Mucosa of stomach (tissue), 1 donor: ENCODE data around the gene GMPR2.

ENCODE experiments used
- H3K27me3 ChIP-seq: one replicate; pipeline ENCODE4 v1.7.0; 2013; ENCODE audit warnings: mild to moderate bottlenecking, low read length; ENCODE audit not compliant: control insufficient read depth, insufficient read depth
- H3K36me3 ChIP-seq: one replicate; pipeline ENCODE4 v1.7.0; 2013; ENCODE audit warnings: low read length; ENCODE audit not compliant: control insufficient read depth, insufficient read depth
- H3K4me1 ChIP-seq: one replicate; pipeline ENCODE4 v1.7.0; 2013; ENCODE audit warnings: mild to moderate bottlenecking, low read length; ENCODE audit not compliant: control insufficient read depth, insufficient read depth
- H3K4me3 ChIP-seq: one replicate; pipeline ENCODE4 v1.7.0; 2013; ENCODE audit warnings: low read length
- H3K9ac ChIP-seq: one replicate; pipeline ENCODE4 v1.7.0; 2013; ENCODE audit warnings: mild to moderate bottlenecking, low read length, moderate library complexity
- H3K9me3 ChIP-seq: one replicate; pipeline ENCODE4 v1.7.0; 2013; ENCODE audit warnings: mild to moderate bottlenecking, low read length, moderate library complexity; ENCODE audit not compliant: control insufficient read depth
- donor health status: Pancreatic carcinoma.

GMPR2 gene

DNA sequence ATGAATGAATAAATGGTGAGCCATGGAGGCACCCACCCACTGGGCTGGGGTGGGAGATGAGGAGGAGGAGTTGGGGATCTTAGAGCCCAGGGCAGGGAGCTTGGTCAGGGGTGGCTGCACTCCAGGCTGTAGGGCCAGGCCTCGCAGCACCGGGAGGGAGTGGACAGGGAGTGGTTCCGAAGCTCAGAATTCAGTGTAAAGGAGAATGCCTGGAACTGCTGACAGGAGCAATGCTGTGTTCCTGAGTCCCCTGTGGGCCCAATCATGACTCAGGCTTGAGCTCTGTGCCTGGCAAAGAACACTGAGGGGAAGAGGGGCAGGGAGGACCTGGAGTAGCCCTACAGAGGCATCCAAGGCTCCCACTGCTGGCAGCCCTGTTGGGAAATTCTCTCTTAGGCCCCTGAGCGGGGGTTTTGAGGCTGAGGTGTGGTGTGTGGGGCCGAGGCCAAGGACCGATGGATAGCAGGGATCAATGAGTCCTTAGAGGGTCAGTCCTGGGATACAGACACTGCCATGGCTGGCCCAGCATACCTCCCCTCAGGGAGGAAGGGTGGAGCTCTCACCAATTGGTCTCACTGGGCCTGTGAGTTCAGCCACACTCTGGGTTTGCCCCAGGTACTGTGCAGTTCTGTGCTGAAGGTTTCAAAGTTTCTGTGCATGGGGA is 48.2 kb downstream of the GMPR2 start:
- Histone ChIP-seq H3K27me3 (no peaks in the 10 kb centered on the region), H3K4me3 (no peak overlapping the region), H3K9ac (no peak overlapping the region), H3K36me3 (no peaks in the 10 kb centered on the region), H3K4me1 (no peaks in the 10 kb centered on the region), H3K9me3 (no peaks in the 10 kb centered on the region)

DNA sequence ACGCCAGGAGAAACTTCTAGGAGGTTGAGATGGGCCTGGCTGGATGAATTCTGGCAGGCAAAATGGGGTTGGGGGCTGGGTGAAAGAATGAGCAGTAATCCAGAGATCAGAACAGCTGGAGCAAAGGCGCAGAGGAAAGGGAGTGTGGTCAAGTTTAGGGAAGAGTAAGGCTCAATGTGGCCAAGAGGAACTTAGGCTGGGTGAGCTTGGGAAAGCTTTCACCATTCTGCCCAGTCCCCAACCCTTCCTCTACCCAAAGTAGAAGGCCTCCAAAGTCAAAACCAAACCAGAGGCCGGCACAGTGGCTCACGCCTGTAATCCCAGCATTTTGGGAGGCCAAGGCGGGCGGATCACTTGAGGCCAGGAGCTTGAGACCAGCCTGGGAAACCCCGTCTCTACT is 48.9 kb downstream of the GMPR2 start:
- no peaks in the 10 kb centered on the region for H3K36me3 ChIP-seq
- H3K9me3 ChIP-seq = no peaks in the 10 kb centered on the region
- no peaks in the 10 kb centered on the region for H3K4me1 ChIP-seq
- H3K27me3 ChIP-seq = no peaks in the 10 kb centered on the region
- H3K9ac ChIP-seq = no peak overlapping the region
- H3K4me3 ChIP-seq = no peak overlapping the region

GRCh38 chr14:24282736-24283135 is 50.0 kb downstream of the GMPR2 start:
- H3K9ac ChIP-seq = no peak overlapping the region
- no peaks in the 10 kb centered on the region for H3K9me3 ChIP-seq
- no peaks in the 10 kb centered on the region for H3K36me3 ChIP-seq
- H3K4me1 ChIP-seq = no peaks in the 10 kb centered on the region
- no peak overlapping the region for H3K4me3 ChIP-seq
- no peaks in the 10 kb centered on the region for H3K27me3 ChIP-seq

DNA sequence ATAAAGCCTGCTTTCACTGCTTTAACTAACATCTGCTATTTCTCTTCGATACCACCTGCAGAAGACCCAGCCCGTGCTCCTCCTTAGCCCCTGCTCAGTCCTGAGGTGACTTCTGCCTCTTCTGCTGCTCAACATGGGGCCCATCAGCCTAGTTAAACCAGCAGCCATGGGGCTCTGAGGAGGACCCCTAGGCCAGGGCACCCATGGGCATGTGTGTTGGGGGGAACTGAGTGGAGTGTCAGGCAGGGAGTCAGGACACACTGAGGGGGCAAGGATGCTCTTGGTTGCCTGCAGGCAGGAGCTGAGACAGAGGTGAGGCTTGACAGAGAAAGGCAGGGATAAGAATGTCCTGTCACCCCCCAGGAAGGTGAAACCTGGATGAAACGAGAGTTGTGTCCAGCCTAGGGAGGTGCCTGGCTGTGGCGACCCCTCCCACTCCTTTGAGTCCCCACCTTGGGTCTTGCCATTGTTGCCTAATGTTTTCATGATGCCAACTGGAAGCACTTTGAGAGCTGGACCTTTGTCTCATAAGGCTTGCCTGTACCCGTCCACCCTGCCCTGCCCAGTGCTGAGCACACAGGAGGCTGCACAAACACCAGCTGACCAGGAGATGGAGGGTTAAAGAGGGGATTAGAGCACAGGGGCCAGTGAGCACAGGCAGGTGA is 51.2 kb downstream of the GMPR2 start:
- no peaks in the 10 kb centered on the region for H3K4me1 ChIP-seq
- H3K9me3 ChIP-seq = no peaks in the 10 kb centered on the region
- H3K27me3 ChIP-seq = no peaks in the 10 kb centered on the region
- H3K36me3 ChIP-seq = no peaks in the 10 kb centered on the region
- H3K9ac ChIP-seq = no peak overlapping the region
- H3K4me3 ChIP-seq = no peak overlapping the region

DNA sequence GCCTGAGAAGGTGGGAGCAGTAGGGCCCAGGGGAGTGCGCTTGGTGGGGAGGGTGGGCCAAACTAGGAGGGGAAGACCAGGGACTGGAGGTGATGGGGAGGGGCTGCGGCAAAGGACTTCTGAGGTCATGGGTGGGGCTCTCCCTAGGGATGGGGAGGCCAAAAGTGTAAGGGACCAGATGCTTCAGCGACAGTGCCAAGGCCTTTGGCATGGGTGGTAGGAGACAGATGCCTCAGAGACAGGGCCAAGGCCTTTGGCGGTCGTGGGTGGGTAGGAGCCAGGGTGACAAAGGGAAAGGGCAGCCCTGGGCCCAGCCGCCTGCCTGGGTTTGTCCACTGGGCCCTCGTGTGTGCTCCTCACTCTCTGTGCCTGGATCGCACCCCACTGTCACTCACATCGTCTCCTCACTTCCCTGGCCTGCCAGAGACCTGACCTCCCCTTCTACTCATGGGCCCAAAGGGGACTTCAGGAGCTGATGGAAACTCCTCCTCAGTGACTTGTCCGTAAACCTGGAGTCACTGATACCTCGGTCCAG is 51.8 kb downstream of the GMPR2 start:
- no peaks in the 10 kb centered on the region for H3K27me3 ChIP-seq
- no peak overlapping the region for H3K4me3 ChIP-seq
- H3K36me3 ChIP-seq = no peaks in the 10 kb centered on the region
- no peak overlapping the region for H3K9ac ChIP-seq
- H3K4me1 ChIP-seq = no peaks in the 10 kb centered on the region
- H3K9me3 ChIP-seq = no peaks in the 10 kb centered on the region

DNA sequence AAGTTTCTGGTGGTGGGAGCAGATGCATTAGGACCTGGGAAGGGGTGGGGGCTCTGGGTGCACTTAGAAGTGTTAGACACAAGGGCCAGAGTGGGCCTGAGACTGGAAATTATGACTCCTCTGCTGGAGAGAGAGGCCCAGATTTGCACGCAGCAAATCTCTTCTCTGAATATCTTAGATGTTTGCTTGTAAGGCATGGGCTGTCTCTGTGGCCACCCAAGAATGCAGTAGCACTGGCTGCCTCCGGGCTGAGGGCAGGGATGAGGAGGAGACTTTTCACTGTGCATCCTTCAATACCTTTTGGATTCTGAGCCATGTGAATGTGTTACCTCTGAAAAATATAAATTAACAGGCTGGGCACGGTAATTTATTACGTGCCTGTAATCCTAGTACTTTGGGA is 52.6 kb downstream of the GMPR2 start:
- no peaks in the 10 kb centered on the region for H3K9me3 ChIP-seq
- no peaks in the 10 kb centered on the region for H3K27me3 ChIP-seq
- H3K4me1 ChIP-seq = no peaks in the 10 kb centered on the region
- H3K4me3 ChIP-seq = no peak overlapping the region
- H3K9ac ChIP-seq = no peak overlapping the region
- H3K36me3 ChIP-seq = no peaks in the 10 kb centered on the region

GRCh38 chr14:24286996-24287395 is 54.3 kb downstream of the GMPR2 start:
- Histone ChIP-seq H3K27me3 (no peaks in the 10 kb centered on the region), H3K9me3 (no peaks in the 10 kb centered on the region), H3K36me3 (peaks cover 3% of the 10 kb centered on the region), H3K4me3 (no peak overlapping the region), H3K9ac (no peak overlapping the region), H3K4me1 (no peaks in the 10 kb centered on the region)
